Spleen (tissue), 7 donors: ENCODE data around the gene ESF1.

Source experiments
- CTCF ChIP-seq, 11 experiments: fragments of 200-600 bp in 7 of 11; fragments of 450-650 bp in 4 of 11; sonication (generic) in 4 of 11; IDR thresholded peaks in 8 of 11; conservative IDR thresholded peaks in 3 of 11; 1 replicate in 7 of 11; 2 replicates in 4 of 11; pipeline versions ENCODE4 v1.4.0 to v1.8.0; 2016 to 2021; ENCODE audit warnings: antibody characterized with exemption in 11 of 11, inconsistent platforms in 4 of 11, mild to moderate bottlenecking in 1 of 11
- POLR2A ChIP-seq, 3 donors: fragments of 450-650 bp; IDR thresholded peaks; one replicate each; pipeline ENCODE4 v1.5.1; 2017; ENCODE audit warnings: antibody characterized with exemption in 3 of 3, mild to moderate bottlenecking in 1 of 3
- donor health status: DM: no; HTN: no; CAD: no; lungs with moderate emphysema.
- donor health status: DM: no; HTN: no; CAD: no.
- donor health status: DM: no; HTN: no; CAD: no.

DNA sequence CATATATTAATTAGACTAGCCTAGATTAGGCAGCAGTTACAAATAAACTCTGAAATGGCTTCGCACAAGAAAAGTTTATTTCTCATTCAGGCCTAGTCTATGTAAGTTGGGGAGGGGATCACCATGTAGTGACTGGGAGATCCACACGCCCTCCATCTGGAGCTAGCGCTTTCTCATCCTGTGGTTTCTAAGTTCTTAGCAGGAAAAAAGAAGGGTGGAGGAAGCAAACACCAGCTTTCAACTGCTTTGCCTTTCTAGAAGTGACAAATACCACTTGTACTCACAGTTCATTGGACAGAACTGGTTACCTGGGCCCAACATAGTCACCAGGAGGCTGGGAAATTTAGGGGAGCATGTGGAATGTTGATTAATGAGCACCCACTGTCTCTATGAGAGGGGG lies 46.8 kb upstream of the ESF1 start:
- TF ChIP-seq CTCF (IDR thresholded peaks at IDR 0.05 in 8 of 11, conservative IDR thresholded peaks at IDR 0.05 in 3 of 11), result no peak
- TF ChIP-seq POLR2A (IDR thresholded peaks at IDR 0.05), result no peak
